ENCODE results near the gene CTSA. TPM values are rescaled to one million over a fixed set of nuclear protein-coding genes. Genes with fewer than 3 reads are reported as not detected.

The CTSA gene
- total RNA-seq, 4 donors from 2014 or later, result 20.6 to 66.9 (median 32.5) TPM

- Histone ChIP-seq H3K4me1 (peaks cover 8 to 10% of the 10 kb centered on the region in 2 donors), H3K4me3 (peak overlapping the region; percentile 71 to 94), H3K27me3 (no peaks in the 10 kb centered on the region), H3K36me3 (no peaks in the 10 kb centered on the region), H3K27ac (peak overlapping the region; percentile 61 to 79), H3K9me3 (no peaks in the 10 kb centered on the region)
- TF ChIP-seq CTCF (IDR thresholded peaks at IDR 0.05) (no peak), POLR2A (IDR thresholded peaks at IDR 0.05) (no peak)
- intact Hi-C loops (cut with DNase I; ENCODE audit: low total_unique reads), result no loop called here
- no peak for DNase-seq
These were observed 33.3 kb upstream of the CTSA start for GRCh38 chr20:45857882-45858216.

- H3K27ac ChIP-seq, result no peak overlapping the region
- no peak for DNase-seq
- no peaks in the 10 kb centered on the region for H3K27me3 ChIP-seq
- H3K4me3 ChIP-seq, result no peak overlapping the region
- intact Hi-C loops (cut with DNase I; ENCODE audit: low total_unique reads), result no loop called here
- TF ChIP-seq CTCF (IDR thresholded peaks at IDR 0.05) (no peak), POLR2A (IDR thresholded peaks at IDR 0.05) (no peak)
- peaks cover 5 to 10% of the 10 kb centered on the region in 2 donors for H3K4me1 ChIP-seq
- H3K36me3 ChIP-seq, result no peaks in the 10 kb centered on the region
- no peaks in the 10 kb centered on the region for H3K9me3 ChIP-seq
These were observed 31.2 kb upstream of the CTSA start for GRCh38 chr20:45859916-45860315.

- intact Hi-C loops (cut with DNase I; ENCODE audit: low total_unique reads), result no loop called here
- DNase-seq, result no peak
- Histone ChIP-seq H3K4me3 (no peak overlapping the region), H3K27me3 (no peaks in the 10 kb centered on the region), H3K9me3 (no peaks in the 10 kb centered on the region), H3K36me3 (no peaks in the 10 kb centered on the region), H3K27ac (no peak overlapping the region), H3K4me1 (peaks cover 0 to 10% of the 10 kb centered on the region in 2 donors)
- TF ChIP-seq CTCF (IDR thresholded peaks at IDR 0.05), result no peak
- TF ChIP-seq POLR2A (IDR thresholded peaks at IDR 0.05), result no peak
These were observed 30.4 kb upstream of the CTSA start for GRCh38 chr20:45860560-45861220.

GRCh38 chr20:45861221-45862075, 29.7 kb upstream of the CTSA start:
- Histone ChIP-seq H3K4me3 (no peak overlapping the region), H3K27me3 (no peaks in the 10 kb centered on the region), H3K4me1 (peaks cover 0 to 3% of the 10 kb centered on the region in 2 donors), H3K27ac (no peak overlapping the region), H3K36me3 (no peaks in the 10 kb centered on the region), H3K9me3 (no peaks in the 10 kb centered on the region)
- intact Hi-C loops (cut with DNase I; ENCODE audit: low total_unique reads), result no loop called here
- DNase-seq, result no peak
- TF ChIP-seq POLR2A (IDR thresholded peaks at IDR 0.05) (no peak), CTCF (IDR thresholded peaks at IDR 0.05) (no peak)
